Epithelial cell of proximal tubule (primary cell): ENCODE measurements around the gene ZIC5. TPM values are rescaled to one million over a fixed set of nuclear protein-coding genes. Genes with fewer than 3 reads are reported as not detected.

Source experiments
- DNase-seq: peaks from one replicate; pipeline ENCODE4 v3.0.0-alpha.2; 2011; ENCODE audit warnings: low read depth
- H3K4me3 ChIP-seq: 2 replicates; pipeline ENCODE4 v1.5.1; 2011; ENCODE audit warnings: low read depth, mild to moderate bottlenecking, low read length
- total RNA-seq: library from RNA; depleted of rRNA; stranded (reverse); fragments of >200 nt; gene quantifications from 2 replicates; pipeline ENCODE4 v1.2.3, GENCODE V29; 2015
- TF ChIP-seq, protein P1 (sequence below): conservative IDR thresholded peaks from 2 replicates; pipeline ENCODE4 v1.5.1; 2012; ENCODE audit warnings: low read depth, mild to moderate bottlenecking, low read length

ZIC5 gene
- total RNA-seq, 1 donor from 2014 or later, result not detected

DNA sequence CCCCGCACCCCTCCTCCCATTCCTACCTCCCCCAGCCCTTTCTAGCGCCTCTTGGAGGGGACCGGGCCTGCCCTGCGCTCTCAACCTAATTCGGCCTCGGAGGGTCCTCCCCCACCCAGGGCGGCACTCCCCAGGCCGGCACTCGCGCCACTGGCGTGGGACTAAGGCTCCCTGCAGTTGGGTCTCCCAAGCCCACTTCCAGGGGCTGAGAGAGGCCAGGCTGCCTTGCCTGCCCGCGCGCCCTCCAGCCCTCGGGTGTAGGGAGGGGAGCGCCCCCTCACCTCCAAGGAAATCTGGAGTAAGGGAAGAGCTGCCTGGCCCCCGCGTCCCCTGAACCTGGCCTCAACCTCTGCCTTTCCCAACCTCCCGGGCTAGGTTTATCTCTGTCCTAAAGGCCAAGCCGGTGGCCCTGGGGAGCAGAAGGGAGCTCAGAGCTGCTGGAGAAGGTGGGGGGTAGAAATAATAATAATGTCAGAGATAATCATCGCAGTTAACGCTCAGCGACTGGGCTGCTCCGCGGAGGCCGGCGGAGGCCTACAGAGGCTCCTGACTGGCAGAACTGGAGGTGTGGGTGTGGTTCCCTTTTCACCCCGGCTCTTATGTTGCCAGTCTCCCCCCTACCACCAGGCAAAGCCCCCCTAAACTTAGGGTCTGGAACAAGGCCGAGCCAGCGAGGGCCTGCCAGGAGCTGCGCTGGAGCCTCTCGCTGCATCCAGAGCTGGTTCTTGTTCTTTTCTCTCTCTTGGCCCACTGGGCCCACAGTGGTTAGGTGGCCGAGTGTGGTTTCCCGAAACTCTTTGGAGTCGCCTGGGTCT lies 19.7 kb upstream of the ZIC5 start:
- TF ChIP-seq, protein P1, sequence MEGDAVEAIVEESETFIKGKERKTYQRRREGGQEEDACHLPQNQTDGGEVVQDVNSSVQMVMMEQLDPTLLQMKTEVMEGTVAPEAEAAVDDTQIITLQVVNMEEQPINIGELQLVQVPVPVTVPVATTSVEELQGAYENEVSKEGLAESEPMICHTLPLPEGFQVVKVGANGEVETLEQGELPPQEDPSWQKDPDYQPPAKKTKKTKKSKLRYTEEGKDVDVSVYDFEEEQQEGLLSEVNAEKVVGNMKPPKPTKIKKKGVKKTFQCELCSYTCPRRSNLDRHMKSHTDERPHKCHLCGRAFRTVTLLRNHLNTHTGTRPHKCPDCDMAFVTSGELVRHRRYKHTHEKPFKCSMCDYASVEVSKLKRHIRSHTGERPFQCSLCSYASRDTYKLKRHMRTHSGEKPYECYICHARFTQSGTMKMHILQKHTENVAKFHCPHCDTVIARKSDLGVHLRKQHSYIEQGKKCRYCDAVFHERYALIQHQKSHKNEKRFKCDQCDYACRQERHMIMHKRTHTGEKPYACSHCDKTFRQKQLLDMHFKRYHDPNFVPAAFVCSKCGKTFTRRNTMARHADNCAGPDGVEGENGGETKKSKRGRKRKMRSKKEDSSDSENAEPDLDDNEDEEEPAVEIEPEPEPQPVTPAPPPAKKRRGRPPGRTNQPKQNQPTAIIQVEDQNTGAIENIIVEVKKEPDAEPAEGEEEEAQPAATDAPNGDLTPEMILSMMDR, result no peak
- DNase-seq, result no peak
- H3K4me3 ChIP-seq, result no peak overlapping the region

DNA sequence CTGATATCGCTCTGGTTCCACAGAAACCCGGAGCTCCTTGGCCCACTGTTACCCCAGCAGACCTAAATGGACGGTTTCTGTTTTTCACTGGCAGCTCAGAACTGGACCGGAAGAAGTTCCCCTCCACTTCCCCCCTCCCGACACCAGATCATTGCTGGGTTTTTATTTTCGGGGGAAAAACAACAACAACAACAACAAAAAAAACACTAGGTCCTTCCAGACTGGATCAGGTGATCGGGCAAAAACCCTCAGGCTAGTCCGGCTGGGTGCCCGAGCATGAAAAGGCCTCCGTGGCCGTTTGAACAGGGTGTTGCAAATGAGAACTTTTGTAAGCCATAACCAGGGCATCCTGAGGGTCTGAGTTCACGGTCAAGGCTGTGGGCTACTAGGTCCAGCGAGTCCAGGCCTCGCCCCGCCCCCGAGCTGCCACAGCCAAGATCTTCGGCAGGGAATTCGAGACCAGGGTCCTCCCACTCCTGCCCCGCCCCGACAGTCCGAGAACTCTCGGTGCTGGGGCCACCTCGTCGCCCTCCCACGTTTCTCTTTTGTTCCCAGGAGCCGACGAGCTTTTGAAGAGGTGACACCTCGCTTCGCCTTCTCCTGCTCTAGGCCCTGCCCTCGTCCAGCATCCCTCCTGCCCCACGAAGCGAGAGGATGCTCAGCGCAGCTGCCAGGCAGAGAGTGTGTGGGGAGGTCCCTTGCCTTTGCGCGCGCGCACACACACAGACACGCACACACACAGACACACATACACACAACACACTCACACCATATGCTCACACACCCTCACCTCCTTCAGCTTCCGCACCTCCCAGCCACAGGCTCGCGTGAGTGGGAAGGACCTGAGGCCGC lies 18.8 kb upstream of the ZIC5 start:
- DNase-seq, result no peak
- TF ChIP-seq, protein P1, result no peak
- H3K4me3 ChIP-seq, result no peak overlapping the region

DNA sequence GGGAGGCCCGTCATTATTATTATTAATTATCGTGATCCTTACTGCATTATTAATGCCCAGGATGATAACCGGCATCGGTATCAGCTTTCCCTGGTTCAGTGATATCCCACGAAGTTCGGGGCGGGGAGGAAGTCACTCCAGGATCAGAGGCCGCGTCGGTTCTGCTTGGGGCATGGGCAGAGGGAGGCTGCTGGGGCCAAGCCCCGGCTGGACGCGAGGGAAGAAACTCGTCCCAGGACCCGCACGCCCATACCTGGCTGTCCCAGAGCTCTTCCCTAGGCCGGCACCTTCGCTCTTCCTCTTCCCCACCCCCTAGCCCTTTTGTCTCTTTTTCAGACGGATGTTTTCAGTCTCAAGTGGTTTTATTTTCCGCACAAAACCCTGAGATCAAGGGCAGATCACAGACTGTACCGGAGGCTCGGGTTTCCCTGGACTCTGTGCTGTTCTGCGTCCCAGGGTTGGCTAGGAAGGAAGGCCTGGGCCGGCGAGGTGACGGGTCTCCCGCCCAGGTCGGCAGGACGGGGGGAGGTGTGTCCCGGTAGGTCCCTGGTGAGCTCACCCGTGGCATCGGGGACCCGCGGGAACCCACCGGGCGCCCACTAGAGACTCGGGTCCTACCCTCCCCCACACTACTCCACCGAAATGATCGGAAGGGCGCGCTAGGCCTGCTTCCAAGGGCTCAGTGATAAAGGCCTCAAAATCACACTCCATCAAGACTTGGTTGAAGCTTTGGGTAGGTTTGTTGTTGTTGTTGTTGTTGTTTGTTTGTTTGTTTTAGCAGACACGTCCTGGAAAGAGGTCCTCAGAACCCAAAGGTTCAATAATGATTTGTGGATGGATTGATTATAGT lies 17.9 kb upstream of the ZIC5 start:
- H3K4me3 ChIP-seq, result no peak overlapping the region
- TF ChIP-seq, protein P1, result no peak
- no peak for DNase-seq

DNA sequence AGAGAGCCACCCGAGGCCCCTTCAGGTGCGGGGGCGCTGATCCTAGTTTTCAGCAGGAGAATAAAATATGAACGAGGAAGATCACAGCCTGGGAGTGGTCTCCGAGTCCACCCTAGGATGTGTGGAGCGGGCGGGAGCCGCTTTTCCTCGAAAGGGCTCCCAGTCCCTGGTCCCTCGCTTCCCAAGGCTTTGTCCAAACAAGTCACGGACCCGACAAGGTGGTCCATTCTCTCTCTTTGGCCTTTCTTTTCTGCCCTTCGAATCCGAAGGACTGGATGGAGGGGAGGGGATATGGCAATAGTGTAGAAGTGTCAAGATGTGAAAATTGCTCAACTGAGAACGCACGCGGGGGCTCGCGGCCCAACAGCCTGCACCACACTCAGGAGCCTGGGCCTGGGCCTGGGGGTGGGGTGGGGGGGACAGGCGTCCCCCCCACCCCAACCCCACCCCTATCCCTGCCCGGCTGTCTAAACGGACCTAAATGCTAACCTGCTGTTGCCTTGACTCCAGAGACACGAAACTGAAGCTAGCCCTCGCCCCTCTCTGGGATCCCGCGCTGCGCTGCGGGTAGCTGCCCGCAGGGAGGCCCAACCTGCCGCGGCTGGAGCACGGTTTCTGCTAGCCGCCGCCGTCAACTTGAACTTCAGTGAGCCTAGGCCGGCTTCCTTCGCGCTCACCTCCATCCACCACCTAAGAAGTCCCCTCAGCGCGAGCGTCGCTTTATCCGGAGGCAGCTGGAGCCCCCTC lies 17.1 kb upstream of the ZIC5 start:
- H3K4me3 ChIP-seq, result no peak overlapping the region
- no peak for DNase-seq
- TF ChIP-seq, protein P1, result no peak

DNA sequence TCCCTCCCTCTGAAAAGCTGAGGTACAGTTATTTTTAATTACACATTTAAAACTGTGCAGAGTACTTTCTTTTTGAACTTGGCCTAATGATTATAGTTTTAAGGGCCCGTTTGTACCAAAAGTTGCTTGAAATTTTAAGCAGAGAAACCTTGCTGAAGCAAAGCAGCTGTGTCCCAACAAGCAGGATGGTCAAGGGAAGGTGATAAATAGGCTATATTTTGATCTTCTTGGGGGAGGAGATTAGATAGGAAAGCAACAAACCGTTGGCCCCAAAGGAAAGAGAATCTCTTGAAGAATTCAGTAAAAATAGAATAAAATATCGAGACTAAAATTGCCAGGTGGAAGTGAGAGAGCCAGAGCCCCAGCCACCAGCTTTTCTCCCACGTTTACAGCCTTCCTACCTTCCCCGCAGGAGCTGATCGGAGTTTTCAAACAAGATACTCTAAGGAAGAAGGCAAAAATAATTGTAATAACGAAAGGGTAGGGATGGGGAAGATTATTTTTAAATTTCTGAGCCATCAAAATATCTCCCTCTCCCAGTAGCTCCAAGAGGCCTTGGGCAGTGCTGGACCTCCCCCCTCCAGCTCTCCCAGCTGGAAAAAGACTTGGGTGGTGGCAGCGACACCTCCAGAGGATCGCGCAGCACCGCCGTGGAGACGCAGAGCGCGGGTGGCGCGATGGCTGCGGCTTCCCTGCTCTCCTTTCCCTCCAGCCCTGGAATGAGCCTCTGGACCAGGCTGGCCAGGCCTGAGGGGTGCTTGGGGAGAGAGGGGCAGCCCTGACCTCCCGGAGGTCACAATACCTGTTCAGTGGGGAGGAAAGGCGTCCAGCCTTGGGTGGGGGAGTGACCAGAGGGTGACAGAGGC lies 15.8 kb upstream of the ZIC5 start:
- no peak overlapping the region for H3K4me3 ChIP-seq
- no peak for DNase-seq
- TF ChIP-seq, protein P1, result no peak
